AG04449 (cell line): Measurements from ENCODE around the gene SLC6A12.
A peak's percentile ranks its signal among the peaks of the same experiment; 100 is the strongest.

Source experiments
- CTCF ChIA-PET: fragments of 350-600 bp; formaldehyde crosslinking; extraction: SDS; loops from one replicate; lab custom pipeline; 2021; ENCODE audit warnings: antibody characterized with exemption; lab: Yijun Ruan, JAX
- POLR2A ChIA-PET: fragments of 400-600, 350-600 bp; formaldehyde crosslinking; extraction: SDS; loops from one replicate; lab custom pipeline; 2020; ENCODE audit warnings: antibody characterized with exemption, inconsistent platforms; lab: Yijun Ruan, JAX
- DNase-seq: peaks from one replicate; pipeline ENCODE4 v3.0.0-alpha.2; 2010; ENCODE audit warnings: low read depth, low spot score
- H3K4me3 ChIP-seq: 2 replicates; pipeline ENCODE4 v1.5.1; 2011; ENCODE audit warnings: low read depth, mild to moderate bottlenecking, control low read depth, low read length
- TF ChIP-seq, protein P1 (sequence below): IDR thresholded peaks from one replicate; pipeline ENCODE4 v1.5.1; 2011; ENCODE audit warnings: mild to moderate bottlenecking, moderate library complexity, low read length, control low read depth, inconsistent platforms; ENCODE audit not compliant: insufficient read depth; ENCODE audit errors: missing control alignments

The SLC6A12 gene

GRCh38 chr12:205026-205425 is 8.9 kb downstream of the SLC6A12 start:
- POLR2A ChIA-PET = no interaction called here
- DNase-seq = no peak
- CTCF ChIA-PET = no interaction called here
- TF ChIP-seq, protein P1, sequence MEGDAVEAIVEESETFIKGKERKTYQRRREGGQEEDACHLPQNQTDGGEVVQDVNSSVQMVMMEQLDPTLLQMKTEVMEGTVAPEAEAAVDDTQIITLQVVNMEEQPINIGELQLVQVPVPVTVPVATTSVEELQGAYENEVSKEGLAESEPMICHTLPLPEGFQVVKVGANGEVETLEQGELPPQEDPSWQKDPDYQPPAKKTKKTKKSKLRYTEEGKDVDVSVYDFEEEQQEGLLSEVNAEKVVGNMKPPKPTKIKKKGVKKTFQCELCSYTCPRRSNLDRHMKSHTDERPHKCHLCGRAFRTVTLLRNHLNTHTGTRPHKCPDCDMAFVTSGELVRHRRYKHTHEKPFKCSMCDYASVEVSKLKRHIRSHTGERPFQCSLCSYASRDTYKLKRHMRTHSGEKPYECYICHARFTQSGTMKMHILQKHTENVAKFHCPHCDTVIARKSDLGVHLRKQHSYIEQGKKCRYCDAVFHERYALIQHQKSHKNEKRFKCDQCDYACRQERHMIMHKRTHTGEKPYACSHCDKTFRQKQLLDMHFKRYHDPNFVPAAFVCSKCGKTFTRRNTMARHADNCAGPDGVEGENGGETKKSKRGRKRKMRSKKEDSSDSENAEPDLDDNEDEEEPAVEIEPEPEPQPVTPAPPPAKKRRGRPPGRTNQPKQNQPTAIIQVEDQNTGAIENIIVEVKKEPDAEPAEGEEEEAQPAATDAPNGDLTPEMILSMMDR = no peak
- no peak overlapping the region for H3K4me3 ChIP-seq

DNA sequence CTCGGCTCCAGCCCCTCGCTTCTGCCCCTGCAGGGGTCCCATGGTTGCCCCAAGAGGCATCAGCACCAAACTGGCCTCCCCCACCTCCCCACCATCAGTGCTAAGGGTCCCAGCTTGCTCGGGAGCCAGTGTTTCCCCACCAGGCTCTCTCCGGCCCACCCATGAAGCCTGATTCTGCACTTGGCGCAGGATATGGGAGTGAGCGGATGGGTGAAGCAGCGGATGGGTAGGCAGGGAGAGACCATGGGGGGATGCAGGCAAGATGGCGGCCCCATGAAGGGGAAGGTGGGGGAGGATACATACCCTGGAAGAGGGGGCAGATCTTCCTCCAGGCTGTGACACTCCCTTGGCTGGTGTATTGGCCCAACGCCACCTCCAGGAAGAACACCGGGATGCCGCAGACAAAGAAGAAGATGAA is 9.7 kb downstream of the SLC6A12 start:
- no peak for DNase-seq
- ChIA-PET CTCF (interaction anchor here (0.6 kb wide), 1 partner anchor 29 kb away, joined by 3 read pairs; no protein-coding TSS in a partner anchor), POLR2A (no interaction called here)
- no peak overlapping the region for H3K4me3 ChIP-seq
- TF ChIP-seq, protein P1 = no peak

DNA sequence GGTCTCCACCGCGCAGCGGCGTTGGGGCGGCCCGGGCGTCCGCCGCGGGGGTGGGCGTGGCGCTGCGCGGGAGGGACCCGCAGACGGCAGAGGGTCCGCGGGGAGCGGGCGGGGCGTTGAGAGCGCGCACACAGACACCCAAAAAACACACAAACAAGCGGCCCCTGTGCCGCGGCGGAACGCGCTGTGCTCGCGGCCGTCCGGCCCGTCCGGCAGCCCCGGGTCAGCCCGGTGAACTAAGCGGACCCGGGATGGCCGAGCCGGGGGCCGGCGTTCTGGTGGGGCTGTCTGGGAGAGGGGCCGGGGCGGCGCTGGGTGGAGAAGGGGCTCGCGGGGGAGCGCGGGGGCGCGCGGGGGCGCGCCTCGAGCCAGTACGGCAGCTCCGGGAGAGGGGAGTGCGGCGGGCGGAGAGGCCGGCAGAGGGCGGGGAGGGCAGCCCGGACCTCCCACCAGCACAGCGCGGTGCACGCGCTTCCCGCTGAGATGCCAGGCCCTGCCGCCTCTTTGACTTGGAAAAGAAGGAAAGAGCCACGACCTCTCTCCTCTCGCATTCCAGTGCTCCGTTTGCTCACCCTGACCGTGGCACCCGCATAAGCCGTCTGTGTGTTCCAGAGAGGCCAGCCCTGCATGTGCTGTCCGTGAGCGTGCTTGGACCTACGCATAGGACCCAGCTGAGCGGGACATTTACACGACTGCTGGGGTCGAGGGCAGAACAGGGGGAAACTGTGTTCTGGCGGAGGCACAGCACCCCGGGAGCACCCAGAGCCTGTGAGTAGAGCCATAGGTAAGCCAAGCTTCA is 10.3 kb downstream of the SLC6A12 start:
- DNase-seq = no peak
- peak overlapping the region; percentile 43 for H3K4me3 ChIP-seq
- CTCF ChIA-PET = interaction anchor here (0.6 kb wide), 1 partner anchor 29 kb away, joined by 3 read pairs; no protein-coding TSS in a partner anchor
- TF ChIP-seq, protein P1 = peak; percentile 19
- POLR2A ChIA-PET = no interaction called here

DNA sequence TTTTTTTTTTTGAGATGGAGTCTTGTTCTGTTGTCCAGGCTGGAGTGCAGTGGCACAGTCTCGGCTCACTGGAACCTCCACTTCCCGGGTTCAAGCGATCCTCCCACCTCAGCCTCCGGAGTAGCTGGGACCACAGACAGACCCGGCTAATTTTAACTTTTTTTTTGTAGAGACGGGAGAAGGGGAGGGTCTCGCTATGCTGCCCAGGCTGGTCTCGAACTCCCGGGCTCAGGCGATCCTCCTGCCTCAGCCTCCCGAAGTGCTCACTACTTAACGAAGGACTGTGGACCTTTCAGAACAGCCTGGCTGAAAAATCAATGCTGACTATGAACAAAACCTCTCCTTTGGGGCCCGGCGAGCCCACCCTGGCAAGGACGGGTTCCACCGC is 10.9 kb downstream of the SLC6A12 start:
- TF ChIP-seq, protein P1 = no peak
- CTCF ChIA-PET = no interaction called here
- DNase-seq = no peak
- H3K4me3 ChIP-seq = no peak overlapping the region; the same call in 1 of the 2 replicates
- POLR2A ChIA-PET = no interaction called here

- DNase-seq = no peak
- ChIA-PET POLR2A (no interaction called here), CTCF (interaction anchor here (4.3 kb wide), 1 partner anchor 13 kb away, joined by 32 read pairs; no protein-coding TSS in a partner anchor)
- H3K4me3 ChIP-seq = no peak overlapping the region
- TF ChIP-seq, protein P1 = no peak
These were observed 11.8 kb downstream of the SLC6A12 start for GRCh38 chr12:202081-202731.

GRCh38 chr12:201361-201760 is 12.6 kb downstream of the SLC6A12 start:
- TF ChIP-seq, protein P1 = no peak
- ChIA-PET CTCF (interaction anchor here (4.3 kb wide), 1 partner anchor 12 kb away, joined by 32 read pairs; no protein-coding TSS in a partner anchor), POLR2A (no interaction called here)
- no peak for DNase-seq
- H3K4me3 ChIP-seq = no peak overlapping the region
